Measurements from ENCODE around the gene UMAD1. TPM values are rescaled to one million over a fixed set of nuclear protein-coding genes. Genes with fewer than 3 reads are reported as not detected.

The UMAD1 gene
- total RNA-seq, 2 experiments from 2014 or later = 11.0 to 15.3 TPM

DNA sequence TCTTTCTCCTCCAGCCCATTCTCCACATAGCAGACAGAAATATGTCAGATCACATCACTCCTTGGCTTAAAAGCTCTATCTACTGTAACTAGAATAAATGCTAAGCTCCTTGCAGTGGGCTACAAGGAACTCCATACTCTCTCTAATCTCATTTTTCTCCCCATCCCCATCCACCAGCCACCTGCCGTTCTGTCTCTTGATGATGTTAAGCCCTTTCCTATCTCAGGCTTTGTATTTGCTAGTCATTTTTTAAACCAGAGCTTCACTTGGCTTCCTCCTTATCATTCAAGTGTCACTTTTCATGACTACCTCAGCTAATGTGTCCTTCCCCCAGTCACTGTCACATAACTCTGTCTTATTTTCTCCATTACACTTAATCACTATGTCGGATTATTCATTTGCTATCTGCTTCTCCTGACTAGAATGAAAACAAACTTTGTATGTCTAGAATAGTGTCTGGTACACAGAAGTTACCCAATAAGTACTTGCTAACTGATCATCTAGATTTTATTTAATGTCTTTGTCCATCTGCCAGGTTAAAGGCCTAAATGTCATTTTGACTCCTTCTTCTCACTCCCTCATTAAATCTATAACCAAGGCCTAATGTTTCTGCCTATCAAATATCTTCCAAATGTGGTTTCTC is 165.1 kb downstream of the UMAD1 start:
- Mint-ChIP-seq H3K4me1 (ENCODE audit: low read depth) (no peaks in the 10 kb centered on the region), H3K36me3 (ENCODE audit: low read depth) (peaks cover 14% of the 10 kb centered on the region), H3K4me3 (no peak overlapping the region), H3K27me3 (no peaks in the 10 kb centered on the region), H3K27ac (no peak overlapping the region), H3K9me3 (no peaks in the 10 kb centered on the region)
- no peak overlapping the region for H3K27ac ChIP-seq (ENCODE audit: low read depth in 1 of 2, low read length in 2 of 2)
- intact Hi-C loops (cut with DNase I, micrococcal nuclease) = no loop called here
- no peaks in the 10 kb centered on the region for H3K9me3 ChIP-seq (ENCODE audit: control insufficient read depth in 1 of 2, insufficient read depth in 1 of 2, low read length in 2 of 2)
- POLR2A ChIA-PET = interaction anchor here (0.6 kb wide), 1 partner anchor 139 kb away, joined by 4 read pairs; no protein-coding TSS in a partner anchor
- H3K4me1 ChIP-seq (ENCODE audit: insufficient read depth, low read length) = no peaks in the 10 kb centered on the region
- TF ChIP-seq, protein P1, sequence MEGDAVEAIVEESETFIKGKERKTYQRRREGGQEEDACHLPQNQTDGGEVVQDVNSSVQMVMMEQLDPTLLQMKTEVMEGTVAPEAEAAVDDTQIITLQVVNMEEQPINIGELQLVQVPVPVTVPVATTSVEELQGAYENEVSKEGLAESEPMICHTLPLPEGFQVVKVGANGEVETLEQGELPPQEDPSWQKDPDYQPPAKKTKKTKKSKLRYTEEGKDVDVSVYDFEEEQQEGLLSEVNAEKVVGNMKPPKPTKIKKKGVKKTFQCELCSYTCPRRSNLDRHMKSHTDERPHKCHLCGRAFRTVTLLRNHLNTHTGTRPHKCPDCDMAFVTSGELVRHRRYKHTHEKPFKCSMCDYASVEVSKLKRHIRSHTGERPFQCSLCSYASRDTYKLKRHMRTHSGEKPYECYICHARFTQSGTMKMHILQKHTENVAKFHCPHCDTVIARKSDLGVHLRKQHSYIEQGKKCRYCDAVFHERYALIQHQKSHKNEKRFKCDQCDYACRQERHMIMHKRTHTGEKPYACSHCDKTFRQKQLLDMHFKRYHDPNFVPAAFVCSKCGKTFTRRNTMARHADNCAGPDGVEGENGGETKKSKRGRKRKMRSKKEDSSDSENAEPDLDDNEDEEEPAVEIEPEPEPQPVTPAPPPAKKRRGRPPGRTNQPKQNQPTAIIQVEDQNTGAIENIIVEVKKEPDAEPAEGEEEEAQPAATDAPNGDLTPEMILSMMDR (IDR thresholded peaks at IDR 0.05) = no peak
- CTCF ChIA-PET = interaction anchor here (1.3 kb wide), 1 partner anchor 15 kb away, joined by 3 read pairs; no protein-coding TSS in a partner anchor
- no peak for DNase-seq
- no peak overlapping the region for H3K4me3 ChIP-seq (ENCODE audit: low read length)
- no peak for ATAC-seq (ENCODE audit: poor library complexity)
- peaks cover 3% of the 10 kb centered on the region for H3K36me3 ChIP-seq (ENCODE audit: insufficient read depth, low read length)
- H3K27me3 ChIP-seq (ENCODE audit: control insufficient read depth in 1 of 2, insufficient read depth in 2 of 2, low read length in 2 of 2) = no peaks in the 10 kb centered on the region

DNA sequence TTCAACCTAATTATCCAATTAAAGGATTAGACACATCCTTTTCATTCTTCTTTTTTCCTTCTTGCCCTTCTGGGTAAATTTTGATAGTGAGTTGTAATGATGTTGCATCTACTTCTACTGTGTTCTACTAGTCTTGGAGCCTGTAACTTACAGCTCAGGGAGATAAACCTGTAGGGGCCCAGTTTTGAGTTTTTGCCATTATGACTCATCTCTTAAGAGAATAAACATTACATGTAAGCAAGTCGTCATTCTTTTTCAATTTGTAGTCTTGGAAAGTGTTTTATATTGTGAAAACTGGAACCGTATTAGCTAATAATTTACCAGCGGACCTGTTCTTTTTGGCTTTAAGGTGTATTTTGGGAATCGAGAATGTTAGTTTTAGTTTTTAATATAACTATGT is 167.6 kb downstream of the UMAD1 start:
- Histone ChIP-seq H3K27me3 (ENCODE audit: control insufficient read depth in 1 of 2, insufficient read depth in 2 of 2, low read length in 2 of 2) (no peaks in the 10 kb centered on the region), H3K27ac (ENCODE audit: low read depth in 1 of 2, low read length in 2 of 2) (no peak overlapping the region), H3K36me3 (ENCODE audit: insufficient read depth, low read length) (peaks cover 3% of the 10 kb centered on the region), H3K4me1 (ENCODE audit: insufficient read depth, low read length) (no peaks in the 10 kb centered on the region), H3K9me3 (ENCODE audit: control insufficient read depth in 1 of 2, insufficient read depth in 1 of 2, low read length in 2 of 2) (no peaks in the 10 kb centered on the region), H3K4me3 (ENCODE audit: low read length) (no peak overlapping the region)
- no peaks in the 10 kb centered on the region for H3K4me1 Mint-ChIP-seq (ENCODE audit: low read depth)
- TF ChIP-seq, protein P1 (IDR thresholded peaks at IDR 0.05) = no peak
- no peaks in the 10 kb centered on the region for H3K9me3 Mint-ChIP-seq
- ATAC-seq (ENCODE audit: poor library complexity) = no peak
- intact Hi-C loops (cut with DNase I, micrococcal nuclease) = no loop called here
- DNase-seq = no peak
- H3K36me3 Mint-ChIP-seq (ENCODE audit: low read depth) = peaks cover 10% of the 10 kb centered on the region
- no peak overlapping the region for H3K4me3 Mint-ChIP-seq
- POLR2A ChIA-PET = no interaction called here
- no peaks in the 10 kb centered on the region for H3K27me3 Mint-ChIP-seq
- CTCF ChIA-PET = no interaction called here
- H3K27ac Mint-ChIP-seq = no peak overlapping the region

DNA sequence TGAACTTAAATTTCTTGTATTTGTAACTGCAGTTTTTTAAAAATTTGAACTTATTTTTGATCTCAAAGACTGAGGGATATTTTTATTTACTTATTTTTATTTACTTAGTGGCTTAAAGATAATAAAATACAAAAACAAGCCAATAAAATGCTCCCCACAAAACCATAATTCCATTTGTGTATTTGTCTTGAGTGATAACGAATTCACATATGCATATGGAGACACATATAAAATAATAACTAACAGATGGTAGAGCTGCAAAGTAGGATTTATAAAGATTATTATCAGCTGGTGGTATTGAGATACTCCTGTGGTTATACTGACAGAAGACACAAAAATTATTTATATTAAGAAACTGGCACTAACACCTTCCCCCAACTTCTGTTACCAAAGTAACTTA is 168.1 kb downstream of the UMAD1 start:
- Histone ChIP-seq H3K4me1 (ENCODE audit: insufficient read depth, low read length) (no peaks in the 10 kb centered on the region), H3K4me3 (ENCODE audit: low read length) (no peak overlapping the region), H3K27me3 (ENCODE audit: control insufficient read depth in 1 of 2, insufficient read depth in 2 of 2, low read length in 2 of 2) (no peaks in the 10 kb centered on the region), H3K36me3 (ENCODE audit: insufficient read depth, low read length) (peaks cover 1% of the 10 kb centered on the region), H3K9me3 (ENCODE audit: control insufficient read depth in 1 of 2, insufficient read depth in 1 of 2, low read length in 2 of 2) (no peaks in the 10 kb centered on the region), H3K27ac (ENCODE audit: low read depth in 1 of 2, low read length in 2 of 2) (no peak overlapping the region)
- no peak overlapping the region for H3K27ac Mint-ChIP-seq
- no peak overlapping the region for H3K4me3 Mint-ChIP-seq
- TF ChIP-seq, protein P1 (IDR thresholded peaks at IDR 0.05) = no peak
- H3K9me3 Mint-ChIP-seq = no peaks in the 10 kb centered on the region
- DNase-seq = no peak
- H3K4me1 Mint-ChIP-seq (ENCODE audit: low read depth) = no peaks in the 10 kb centered on the region
- ChIA-PET CTCF (no interaction called here), POLR2A (no interaction called here)
- H3K36me3 Mint-ChIP-seq (ENCODE audit: low read depth) = peaks cover 9% of the 10 kb centered on the region
- intact Hi-C loops (cut with DNase I, micrococcal nuclease) = no loop called here
- ATAC-seq (ENCODE audit: poor library complexity) = no peak
- H3K27me3 Mint-ChIP-seq = no peaks in the 10 kb centered on the region

All from CD4-positive, alpha-beta T cell (primary cell).